ENCODE results near the gene CUBN.

CUBN gene

DNA sequence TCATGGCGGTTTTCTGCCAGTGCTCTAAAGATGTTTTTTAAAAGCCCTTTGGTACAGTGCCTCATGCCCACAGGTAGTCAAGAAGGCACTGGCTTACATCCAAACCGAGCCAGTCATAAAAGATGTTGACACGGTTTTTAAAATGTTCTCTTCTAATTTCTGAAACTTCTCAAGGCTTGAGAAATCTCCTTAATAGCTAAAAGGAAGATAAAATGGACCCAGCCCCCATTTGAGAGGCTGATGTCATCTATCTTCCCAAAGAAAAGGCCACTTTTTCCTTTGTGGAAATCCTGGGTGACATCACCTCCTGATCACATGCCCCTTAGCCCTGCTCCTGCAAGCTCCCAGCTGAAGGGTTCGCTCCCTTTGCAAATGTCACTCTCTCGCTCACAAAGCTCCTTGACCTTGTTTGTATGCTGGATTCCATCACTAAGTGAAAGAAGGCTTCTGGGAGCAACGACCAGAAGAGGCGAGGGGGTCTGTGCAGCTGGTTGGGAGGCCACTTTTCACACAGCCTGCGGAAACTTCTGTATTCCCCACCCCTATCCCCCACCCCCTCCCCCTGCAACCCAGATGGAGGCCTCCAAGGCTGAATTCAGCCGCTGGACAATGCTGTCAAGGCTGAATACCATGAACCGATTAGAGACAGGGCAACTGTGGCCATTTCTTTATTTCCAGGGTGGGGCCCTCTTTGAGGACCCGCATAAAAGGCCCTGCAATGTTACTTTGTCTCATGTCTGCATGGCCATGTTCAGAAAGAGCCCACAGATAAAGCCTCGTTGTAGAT, 122.8 kb downstream of the CUBN start:
- DNase-seq = no peak

DNA sequence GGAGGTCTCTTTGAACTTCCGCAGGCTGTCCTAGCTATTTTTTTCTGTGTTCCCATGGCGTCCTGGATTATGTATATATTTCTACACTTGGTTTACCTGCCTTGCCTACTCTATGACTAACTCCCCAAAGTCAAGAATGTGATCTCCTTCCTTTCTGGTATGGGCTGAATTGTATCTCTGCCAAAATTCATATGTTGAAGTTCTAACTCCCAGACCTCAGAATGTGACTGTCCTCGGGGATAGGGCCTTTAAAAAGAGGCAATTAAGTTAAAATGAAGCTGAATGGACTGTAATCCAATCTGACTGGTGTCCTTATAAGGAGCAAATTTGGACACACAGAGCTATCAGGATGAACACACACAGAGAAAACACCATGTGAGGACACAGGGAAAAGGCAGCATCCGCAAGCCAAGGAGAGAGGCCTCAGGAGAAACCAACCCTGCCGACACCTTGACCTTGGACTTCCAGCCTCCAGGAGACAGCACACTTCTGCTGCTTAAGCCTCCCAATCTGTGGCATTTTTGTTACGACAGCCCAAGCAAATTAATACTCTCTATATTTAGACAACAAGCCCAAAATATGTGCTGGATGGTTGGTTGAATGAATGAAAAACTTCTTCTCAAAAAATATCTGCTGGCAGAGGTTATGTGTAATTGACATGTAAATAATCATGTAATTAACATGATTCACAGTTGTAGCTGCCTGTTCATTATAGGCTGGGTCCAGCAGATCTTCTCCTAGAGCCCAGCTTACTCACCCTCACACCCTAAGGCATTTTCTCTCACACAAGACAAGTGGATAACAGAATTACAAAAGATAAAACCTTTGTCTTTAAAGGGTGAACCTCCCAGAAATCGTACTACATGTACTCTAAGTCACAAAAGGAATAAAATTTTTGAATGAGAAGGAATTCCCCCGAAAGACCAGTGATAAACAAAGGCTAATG, 123.7 kb downstream of the CUBN start:
- DNase-seq = no peak

DNA sequence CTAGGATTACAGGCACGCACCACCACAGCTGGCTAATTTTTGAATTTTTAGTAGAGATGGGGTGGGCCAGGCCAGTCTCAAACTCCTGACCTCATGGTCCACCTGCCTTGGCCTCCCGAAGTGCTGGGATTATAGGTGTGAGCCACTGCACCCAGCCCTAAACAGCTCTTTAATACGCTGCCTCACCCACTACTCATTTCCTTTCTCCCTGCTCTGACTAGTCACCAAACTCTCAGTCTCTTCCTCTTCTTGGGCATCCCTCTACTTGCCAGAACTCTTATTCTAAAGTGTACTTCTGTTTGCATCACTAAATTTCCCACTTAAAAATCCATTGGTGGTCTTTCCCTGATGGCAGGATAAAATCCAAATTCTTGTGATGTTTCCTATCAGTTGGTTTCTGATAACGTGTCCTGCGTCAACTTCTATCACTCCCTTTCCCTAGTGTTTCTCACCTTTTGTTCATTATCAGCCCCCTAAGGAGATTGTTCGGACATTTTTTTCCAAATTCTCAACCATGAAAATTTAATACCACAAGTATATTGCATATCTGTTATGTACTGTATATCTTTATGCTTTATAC, 124.7 kb downstream of the CUBN start:
- DNase-seq = no peak

DNA sequence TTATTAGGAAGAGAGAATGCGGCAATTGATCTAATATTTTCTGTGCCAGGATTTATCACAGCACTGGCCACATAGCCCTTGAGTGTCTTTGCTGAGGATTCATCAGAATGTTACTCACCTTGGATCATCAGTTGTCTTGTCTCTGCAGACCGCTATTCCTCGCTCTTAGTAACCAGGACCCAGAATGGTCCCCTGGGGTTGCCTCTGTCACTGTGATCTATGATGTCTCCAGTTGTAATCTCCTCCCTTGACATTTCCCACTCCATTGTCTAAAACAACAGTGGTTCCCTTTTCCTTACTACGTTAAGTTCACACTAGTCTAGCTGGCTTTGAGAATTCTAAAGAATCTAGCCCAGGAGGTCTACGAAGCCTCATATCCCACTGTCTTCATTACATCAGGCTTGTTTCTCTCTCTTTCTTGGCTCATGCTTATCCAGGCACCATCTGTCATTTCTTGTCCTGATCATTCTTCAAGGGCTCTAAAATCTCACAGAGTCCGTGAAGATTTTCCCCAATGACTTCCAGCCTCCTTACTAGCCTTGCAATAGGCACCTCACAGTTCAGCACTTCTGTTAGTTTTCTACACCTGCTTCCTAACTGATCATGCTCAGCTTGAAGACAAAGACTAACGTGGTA, 125.8 kb downstream of the CUBN start:
- no peak for DNase-seq

DNA sequence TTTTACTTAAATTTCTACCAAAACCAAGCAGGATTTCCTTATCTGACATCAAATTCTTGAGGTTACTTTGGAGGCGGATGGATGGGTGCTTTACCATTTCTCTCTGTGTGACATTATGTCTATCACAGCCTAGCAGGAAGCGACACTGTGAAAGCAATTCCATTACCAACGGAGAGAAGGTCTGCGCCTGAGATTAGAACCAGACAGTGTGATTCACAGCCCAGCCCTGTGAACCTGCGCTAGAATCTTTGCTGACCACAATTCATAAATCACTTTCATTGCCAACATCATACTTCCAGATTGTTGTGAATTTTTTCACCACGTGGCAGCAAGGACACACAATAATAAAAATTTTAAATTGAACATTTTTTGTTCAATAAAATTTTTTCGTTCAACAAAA, 126.5 kb downstream of the CUBN start:
- no peak for DNase-seq

DNA sequence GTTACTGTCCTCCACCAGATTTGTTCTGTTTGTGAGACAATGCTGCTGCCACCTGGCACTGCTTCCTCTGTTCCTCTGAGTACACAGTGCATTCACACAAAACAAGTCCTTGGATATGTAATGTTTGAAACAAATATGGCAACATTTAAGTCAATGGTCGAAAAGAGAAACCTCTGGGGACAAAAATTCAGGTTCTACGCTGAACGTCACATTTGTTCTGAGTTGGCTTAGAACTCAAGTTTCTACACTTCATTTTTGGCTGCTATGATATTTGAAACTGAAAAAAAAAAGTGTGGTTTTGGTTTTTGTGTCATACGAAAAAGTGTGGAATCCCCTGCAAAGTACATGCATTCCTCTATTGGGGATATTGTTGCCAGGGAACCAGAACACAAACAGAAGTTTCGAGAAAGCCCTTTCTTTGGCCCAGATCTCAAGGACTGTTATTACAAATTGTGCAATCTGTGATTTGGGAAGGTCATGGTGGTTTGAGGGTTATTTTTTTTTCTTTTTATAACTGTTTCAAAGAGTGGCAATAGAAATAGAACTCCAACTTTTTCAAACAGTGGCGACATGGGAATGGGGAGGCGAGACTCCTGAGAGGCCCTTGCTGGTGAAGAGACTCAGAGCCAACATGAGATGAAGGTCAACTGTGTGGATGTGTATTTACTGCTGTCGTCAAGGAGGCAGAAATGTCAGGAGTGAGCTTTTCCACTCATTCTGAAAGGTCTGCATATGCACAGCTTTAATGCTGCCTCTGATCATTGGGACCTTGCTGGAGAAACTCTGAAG, 127.5 kb downstream of the CUBN start:
- no peak for DNase-seq

- DNase-seq = no peak
Measured at GRCh38 chr10:17001297-17001744, 128.3 kb downstream of the CUBN start.

- DNase-seq = no peak
Measured at GRCh38 chr10:16999665-17000451, 129.8 kb downstream of the CUBN start.

DNA sequence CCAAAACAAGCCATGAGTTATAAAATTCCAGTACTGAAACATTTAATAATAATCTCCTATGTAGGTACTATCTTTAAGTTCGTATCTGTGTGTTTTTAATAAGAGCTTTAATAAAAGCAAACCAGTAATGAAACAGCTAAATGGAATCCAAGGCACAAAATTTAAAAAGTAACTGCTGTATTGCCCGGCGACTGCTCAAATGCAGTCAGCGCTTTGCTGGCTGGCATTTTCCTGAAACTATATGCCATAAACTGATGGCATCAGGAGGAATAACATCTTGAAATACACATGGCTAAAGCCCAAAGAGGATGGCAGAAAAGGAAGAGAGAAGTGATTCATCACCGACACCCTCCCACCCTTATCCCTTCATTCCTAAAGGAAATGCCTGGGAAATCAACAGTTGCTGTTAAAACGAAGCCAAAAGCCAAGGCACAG, 133.1 kb downstream of the CUBN start:
- no peak for DNase-seq

DNA sequence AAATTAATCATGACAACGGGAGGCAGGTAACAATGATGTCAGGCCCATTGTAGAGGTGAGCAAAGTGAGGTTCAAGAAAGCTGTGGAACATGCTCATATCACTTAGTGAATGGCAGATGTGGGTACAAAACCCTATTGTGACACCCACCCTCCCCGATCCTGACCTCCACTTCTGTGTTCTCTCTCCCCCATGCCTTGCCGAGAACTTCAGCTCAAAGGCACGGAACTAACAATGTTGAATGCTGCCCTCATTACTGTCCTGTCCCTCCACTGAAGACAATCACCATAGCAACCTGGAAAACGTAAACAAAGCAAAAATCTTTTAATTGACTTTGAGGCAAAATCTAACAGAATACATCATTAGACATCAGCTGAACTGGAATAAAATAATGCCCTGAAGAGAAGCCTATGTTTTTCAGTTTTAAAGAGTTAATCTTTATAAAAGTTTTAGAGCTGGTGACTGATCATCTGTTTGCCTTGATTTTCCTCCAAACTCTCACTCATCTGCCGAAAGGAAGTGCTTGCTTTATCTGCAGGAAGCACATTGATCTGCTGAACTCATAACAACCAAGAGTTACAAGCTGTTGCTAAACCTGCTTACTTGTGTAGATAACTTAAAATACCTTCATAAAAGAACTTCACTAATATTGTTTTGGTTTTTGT, 133.6 kb downstream of the CUBN start:
- no peak for DNase-seq

- DNase-seq = no peak
Measured at GRCh38 chr10:16993186-16993585, 136.4 kb downstream of the CUBN start.

DNA sequence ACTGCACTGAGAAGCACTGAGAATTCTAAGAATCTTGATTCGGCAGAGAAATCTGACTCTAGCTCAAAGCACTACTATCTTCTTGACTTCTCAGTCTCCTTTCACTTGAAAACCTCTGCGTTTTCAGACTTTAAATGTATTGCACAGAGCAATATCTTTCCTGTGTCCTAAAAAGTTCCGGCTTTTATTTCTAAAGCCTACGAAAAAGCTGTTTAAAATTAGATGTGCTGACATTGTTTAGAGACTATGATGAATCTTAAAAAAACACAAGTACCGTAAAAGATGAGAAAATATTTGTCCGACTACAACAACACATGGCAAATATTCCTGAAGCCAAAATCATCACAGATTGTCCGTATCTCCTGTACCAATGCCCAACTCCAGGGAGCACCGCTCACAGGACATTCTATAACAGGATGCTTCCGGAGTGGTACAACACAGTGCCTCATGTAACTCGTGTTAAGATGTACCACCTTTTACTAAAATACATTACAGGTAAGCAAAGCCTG, 136.9 kb downstream of the CUBN start:
- DNase-seq = no peak

- DNase-seq = no peak
Measured at GRCh38 chr10:16991011-16991410, 138.6 kb downstream of the CUBN start.

DNA sequence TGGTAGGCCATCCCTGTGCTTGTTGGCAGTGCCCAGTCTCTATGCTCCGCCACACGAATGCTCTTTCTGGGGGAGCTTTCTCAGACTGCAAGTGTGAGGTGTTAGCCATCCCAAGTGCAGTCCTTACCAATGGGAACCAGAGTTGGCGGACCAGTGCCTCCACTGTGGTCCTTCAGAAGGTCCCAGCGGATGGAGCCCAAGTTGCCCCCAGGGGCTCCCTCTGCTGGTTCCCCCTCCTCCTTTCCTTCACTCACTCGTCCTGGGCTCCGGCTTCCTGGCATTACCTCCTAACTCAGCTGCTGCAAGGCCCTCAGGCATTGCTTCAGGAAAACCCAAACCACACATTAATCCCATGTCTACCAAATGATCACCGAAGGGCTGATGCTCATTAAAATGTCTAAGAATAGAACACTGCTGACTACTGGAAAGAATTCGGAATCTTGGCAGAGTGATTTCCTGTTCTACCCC, 139.8 kb downstream of the CUBN start:
- no peak for DNase-seq

GRCh38 chr10:16988900-16989299, 140.7 kb downstream of the CUBN start:
- no peak for DNase-seq

DNA sequence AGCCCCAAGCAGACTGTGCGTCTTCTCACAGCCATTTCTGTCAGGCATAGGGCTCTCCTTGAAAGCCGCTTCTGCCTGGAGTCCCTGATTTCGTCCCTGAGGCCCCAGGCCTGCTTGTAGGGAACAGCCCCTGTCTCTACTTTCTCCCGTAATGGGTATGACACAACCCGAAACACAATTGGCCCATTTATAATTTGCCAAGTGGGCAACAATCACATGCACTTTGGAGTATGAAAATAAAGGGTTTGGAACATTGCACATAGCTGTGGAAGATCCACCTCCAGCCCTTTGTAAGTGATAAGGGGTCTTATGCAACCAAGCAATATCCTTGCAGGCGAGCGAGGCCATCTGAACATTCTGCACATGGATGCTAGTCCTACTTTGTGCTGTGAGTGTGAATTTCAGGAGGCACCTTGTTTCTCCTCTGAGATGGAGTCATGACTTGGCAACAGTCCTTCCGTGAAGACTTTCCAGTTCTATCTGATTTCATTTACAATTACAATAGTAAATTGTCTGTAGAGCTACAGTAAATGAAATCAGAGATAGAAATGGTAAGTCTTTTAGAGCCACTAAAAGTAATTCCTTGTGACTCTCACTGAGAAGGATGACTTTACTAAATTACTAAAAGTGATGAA, 141.5 kb downstream of the CUBN start:
- DNase-seq = no peak

DNA sequence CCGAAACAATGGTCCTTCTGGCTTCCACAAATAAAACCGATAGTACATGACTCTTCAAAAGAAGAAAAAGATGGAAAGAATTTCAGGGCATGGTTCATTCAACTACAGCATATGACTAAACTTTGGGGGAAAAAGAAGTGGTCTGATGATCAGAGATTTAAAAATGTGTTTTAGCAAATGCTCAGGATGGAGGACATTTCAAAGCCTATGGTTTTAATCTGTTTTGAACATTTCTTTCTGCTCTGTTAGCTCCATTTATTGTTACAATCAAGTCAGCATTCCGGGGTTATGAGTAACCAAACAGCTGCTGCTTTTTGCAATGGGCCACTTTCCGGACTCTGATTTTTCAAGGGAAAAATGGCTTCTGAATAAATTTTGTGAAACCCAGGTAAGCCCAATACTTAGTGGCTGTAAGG, 142.4 kb downstream of the CUBN start:
- no peak for DNase-seq

DNA sequence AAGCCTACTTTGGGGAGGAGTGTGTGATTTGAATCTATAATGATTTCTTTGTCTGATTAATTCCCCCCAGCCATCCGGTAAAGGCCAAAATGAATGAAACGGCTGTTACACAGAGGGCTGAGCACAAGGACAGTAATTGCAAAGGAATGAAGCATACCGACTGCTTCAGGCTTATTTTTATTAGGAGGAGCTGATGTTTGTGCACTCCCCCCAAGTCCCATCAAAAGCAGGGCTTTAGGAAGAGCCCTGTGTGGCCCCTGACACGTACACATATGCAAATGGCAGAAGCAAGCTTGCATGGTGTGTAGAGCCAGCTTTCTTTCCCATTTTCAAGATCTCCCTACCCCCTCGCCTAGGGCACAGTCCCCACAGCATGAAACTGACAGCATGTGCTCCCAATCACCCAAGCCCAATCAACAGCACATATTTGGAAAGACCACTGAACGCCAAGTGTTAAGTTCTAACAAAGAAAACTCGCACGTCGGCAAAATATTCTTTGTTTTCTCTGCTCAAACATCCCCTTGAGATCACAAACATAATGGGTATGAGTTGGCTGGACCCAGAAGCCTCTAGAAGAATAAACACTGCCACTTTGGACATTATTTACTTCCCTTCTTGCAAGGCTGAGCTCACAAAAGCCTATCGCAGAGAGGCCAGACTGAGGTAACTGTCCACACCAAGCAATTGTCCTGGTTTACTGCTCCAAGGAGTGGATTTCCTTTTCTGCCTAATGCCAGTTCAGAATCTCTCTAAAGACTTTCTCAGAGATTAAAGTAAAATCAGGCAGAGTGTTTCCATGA, 143.0 kb downstream of the CUBN start:
- no peak for DNase-seq

DNA sequence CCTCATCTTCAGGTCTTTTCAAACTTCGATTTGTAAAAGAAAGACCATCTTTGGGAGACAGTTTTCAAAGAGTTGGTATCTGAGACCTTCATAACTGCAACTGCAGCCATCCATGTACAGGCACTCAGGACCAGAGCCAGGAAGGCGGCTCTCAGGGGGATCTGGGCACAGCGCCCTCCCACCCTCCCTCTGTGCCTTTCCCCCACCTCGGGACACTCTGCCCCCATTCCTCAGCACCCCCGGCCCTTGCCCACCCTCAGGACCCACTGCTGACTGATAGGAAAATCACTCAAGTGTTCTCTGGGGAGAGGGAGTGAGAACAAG, 143.6 kb downstream of the CUBN start:
- DNase-seq = no peak

Data from NCI-H1105 (cell line).